Measurements from ENCODE around the gene SOCS1.

The SOCS1 gene

DNA sequence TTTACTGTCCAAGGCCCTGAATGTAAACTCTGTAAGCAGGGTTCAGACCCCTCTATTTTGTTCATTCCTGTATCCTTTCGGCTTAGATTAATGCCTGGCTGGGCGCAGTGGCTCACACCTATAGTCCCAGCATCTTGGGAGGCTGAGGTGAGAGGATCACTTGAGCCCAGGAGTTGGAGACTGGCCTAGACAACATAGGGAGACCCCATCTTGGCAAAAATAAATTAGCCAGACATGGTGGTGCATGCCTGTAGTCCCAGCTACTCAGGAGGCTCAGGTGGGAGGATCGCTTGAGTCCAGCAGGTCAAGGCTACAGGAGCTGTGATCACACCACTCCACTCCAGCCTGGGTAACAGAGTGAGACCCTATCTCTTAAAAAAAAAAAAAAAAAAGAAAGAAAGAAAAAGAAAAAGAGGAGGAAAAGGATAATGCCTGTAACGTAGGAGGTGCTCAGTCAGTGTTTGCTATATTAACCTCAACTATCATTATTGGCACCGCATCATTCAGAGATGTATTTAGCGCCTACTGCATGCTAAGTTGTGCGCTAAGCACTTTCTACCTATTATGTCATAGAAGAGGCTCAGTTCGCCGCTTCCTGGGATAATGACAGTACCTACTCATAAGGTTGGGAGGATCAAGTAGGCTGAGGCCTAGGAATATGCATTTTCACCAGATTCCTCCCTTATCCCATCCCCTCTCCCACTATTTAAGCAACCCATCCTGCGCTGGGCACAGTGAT is 5.0 kb downstream of the SOCS1 start:
- Histone ChIP-seq H3K4me1 (ENCODE audit: low read length) (peaks cover 9% of the 10 kb centered on the region), H3K79me2 (ENCODE audit: low read length) (peaks cover 4% of the 10 kb centered on the region)

DNA sequence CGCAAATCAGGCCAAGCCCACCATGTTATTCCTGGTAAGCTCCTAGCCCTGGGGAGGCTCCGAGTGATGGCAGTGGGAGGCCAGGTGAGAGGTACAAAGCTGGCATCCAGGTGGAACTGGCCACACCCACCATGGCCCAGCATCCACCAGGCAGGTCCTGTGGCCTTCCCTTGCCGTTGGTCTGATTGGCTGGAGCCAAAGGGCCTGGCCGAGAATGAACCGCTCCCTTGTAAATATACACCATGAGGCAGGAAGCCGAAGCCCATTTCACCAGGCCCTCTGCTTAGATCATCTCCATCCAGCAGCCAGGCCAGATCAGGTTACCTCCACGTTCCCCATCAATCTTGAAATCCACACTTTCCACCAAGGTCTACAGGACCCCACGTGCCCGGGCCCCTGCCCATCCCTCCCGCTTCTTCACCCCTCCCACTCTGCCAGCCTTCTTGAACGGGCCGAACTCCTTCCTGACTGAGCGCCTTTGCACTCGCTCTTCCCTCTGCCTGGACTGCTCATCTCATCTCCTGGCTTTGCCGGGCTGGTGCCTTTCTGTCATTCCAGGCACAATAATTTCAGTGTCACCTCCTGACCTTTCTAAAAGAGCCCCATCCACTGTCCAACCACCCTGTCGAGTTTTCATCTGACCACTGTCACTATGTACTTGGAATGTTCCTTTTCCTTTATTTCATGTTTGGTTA is 5.8 kb downstream of the SOCS1 start:
- Histone ChIP-seq H3K4me1 (ENCODE audit: low read length) (peaks cover 16% of the 10 kb centered on the region), H3F3A (ENCODE audit: insufficient read depth, low read length) (no peaks in the 10 kb centered on the region), H3K4me2 (ENCODE audit: low read depth, low read length) (no peak overlapping the region), H3K4me3 (ENCODE audit: low read length) (no peak overlapping the region), H3K27me3 (replicated peaks; ENCODE audit: insufficient read depth, low read length) (no peaks in the 10 kb centered on the region), H3K27ac (ENCODE audit: low read length) (no peak overlapping the region), H4K20me1 (ENCODE audit: insufficient read depth, low read length) (no peaks in the 10 kb centered on the region), H3K36me3 (replicated peaks; ENCODE audit: insufficient read depth, low read length) (no peaks in the 10 kb centered on the region), H3K79me2 (ENCODE audit: low read length) (peaks cover 4% of the 10 kb centered on the region), H3K9me3 (replicated peaks; ENCODE audit: insufficient read depth, low read length) (no peaks in the 10 kb centered on the region), H2AFZ (ENCODE audit: low read length) (no peak overlapping the region), H3K9ac (ENCODE audit: low read length) (no peak overlapping the region), H3K9me2 (replicated peaks; ENCODE audit: insufficient read depth, low read length) (no peaks in the 10 kb centered on the region)
- TF ChIP-seq CTCF (IDR thresholded peaks at IDR 0.05; ENCODE audit: low read length) (no peak), EZH2 (optimal IDR thresholded peaks at IDR 0.05; ENCODE audit: low read depth, low read length) (no peak), EZH2phosphoT487 (IDR thresholded peaks at IDR 0.05; ENCODE audit: low read length) (no peak)
- no peak for DNase-seq

More for the DNA sequence above, 5.0 kb downstream of the SOCS1 start:
- no peak for DNase-seq
- no peak overlapping the region for H2AFZ ChIP-seq (ENCODE audit: low read length)
- no peak overlapping the region for H3K4me2 ChIP-seq (ENCODE audit: low read depth, low read length)
- H3K27ac ChIP-seq (ENCODE audit: low read length) = no peak overlapping the region
- no peaks in the 10 kb centered on the region for H4K20me1 ChIP-seq (ENCODE audit: insufficient read depth, low read length)
- H3K4me3 ChIP-seq (ENCODE audit: low read length) = no peak overlapping the region
- no peaks in the 10 kb centered on the region for H3K9me3 ChIP-seq (replicated peaks; ENCODE audit: insufficient read depth, low read length)
- no peaks in the 10 kb centered on the region for H3K9me2 ChIP-seq (replicated peaks; ENCODE audit: insufficient read depth, low read length)
- no peaks in the 10 kb centered on the region for H3F3A ChIP-seq (ENCODE audit: insufficient read depth, low read length)
- no peaks in the 10 kb centered on the region for H3K36me3 ChIP-seq (replicated peaks; ENCODE audit: insufficient read depth, low read length)
- no peak for TF ChIP-seq EZH2 (optimal IDR thresholded peaks at IDR 0.05; ENCODE audit: low read depth, low read length)
- TF ChIP-seq EZH2phosphoT487 (IDR thresholded peaks at IDR 0.05; ENCODE audit: low read length) = no peak
- no peak for TF ChIP-seq CTCF (IDR thresholded peaks at IDR 0.05; ENCODE audit: low read length)
- no peak overlapping the region for H3K9ac ChIP-seq (ENCODE audit: low read length)
- no peaks in the 10 kb centered on the region for H3K27me3 ChIP-seq (replicated peaks; ENCODE audit: insufficient read depth, low read length)

DNA sequence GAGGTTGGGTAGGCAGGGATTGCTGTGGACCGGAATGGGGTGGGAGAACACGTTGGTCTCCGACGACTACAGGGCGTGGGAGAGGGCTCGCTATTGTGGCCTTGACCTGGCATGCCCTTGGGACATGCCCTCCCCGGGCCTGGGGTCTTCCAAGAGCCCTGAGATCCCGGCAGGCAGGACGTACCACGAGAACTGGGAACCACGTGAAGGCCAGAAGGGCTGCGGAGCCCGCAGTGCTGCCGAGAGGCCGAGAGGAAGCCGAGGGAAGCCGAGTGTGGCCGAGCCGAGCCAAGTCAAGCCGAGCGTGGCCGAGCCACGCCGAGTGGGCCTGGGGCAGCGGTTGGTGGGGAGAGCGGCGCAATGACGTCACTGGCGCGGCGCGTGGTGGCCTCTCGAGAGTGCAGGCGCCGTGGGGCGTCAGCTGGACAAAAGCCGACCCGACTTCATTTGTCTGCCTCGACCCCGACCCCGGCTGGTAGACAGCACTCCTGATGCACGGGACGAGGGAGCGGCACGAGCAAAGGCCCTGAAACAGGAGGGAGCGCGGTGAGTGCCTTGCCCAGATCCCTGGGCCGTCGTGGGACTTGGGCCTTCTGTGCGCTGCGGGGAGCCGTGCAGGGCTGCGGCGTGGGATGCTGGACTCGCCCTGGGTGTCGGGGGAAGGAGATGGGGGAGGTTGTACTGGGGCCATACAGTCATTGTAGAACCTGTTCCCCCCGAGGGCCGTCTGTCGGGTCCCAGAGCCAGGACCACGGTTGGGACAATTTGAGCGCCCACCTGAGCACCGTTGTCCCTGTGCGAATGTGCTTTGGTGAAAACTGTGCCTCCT is 6.6 kb downstream of the SOCS1 start:
- no peaks in the 10 kb centered on the region for H3K27me3 ChIP-seq (replicated peaks; ENCODE audit: insufficient read depth, low read length)
- TF ChIP-seq EZH2phosphoT487 (IDR thresholded peaks at IDR 0.05; ENCODE audit: low read length) (no peak), CTCF (IDR thresholded peaks at IDR 0.05; ENCODE audit: low read length) (no peak), EZH2 (optimal IDR thresholded peaks at IDR 0.05; ENCODE audit: low read depth, low read length) (no peak)
- DNase-seq = no peak
- peaks cover 17% of the 10 kb centered on the region for H3K4me1 ChIP-seq (ENCODE audit: low read length)
- no peaks in the 10 kb centered on the region for H3K9me2 ChIP-seq (replicated peaks; ENCODE audit: insufficient read depth, low read length)
- H3K9me3 ChIP-seq (replicated peaks; ENCODE audit: insufficient read depth, low read length) = no peaks in the 10 kb centered on the region
- H3K9ac ChIP-seq (ENCODE audit: low read length) = no peak overlapping the region
- no peaks in the 10 kb centered on the region for H3F3A ChIP-seq (ENCODE audit: insufficient read depth, low read length)
- H3K4me2 ChIP-seq (ENCODE audit: low read depth, low read length) = no peak overlapping the region
- no peak overlapping the region for H3K4me3 ChIP-seq (ENCODE audit: low read length)
- H3K27ac ChIP-seq (ENCODE audit: low read length) = no peak overlapping the region
- peaks cover under 1% of the 10 kb centered on the region for H3K79me2 ChIP-seq (ENCODE audit: low read length)
- no peak overlapping the region for H2AFZ ChIP-seq (ENCODE audit: low read length)
- no peaks in the 10 kb centered on the region for H3K36me3 ChIP-seq (replicated peaks; ENCODE audit: insufficient read depth, low read length)
- H4K20me1 ChIP-seq (ENCODE audit: insufficient read depth, low read length) = no peaks in the 10 kb centered on the region

All from MM.1S (cell line).